Neural progenitor cell (in vitro differentiated cells): Measurements from ENCODE around the gene UBE2Q1.

Experiments
- CTCF ChIP-seq: fragments of 200-600 bp; sonication (generic); IDR thresholded peaks from 2 replicates; pipeline ENCODE4 v1.5.1; 2017; ENCODE audit warnings: antibody characterized with exemption, mild to moderate bottlenecking
- EZH2 ChIP-seq: fragments of 200-600 bp; sonication (generic); IDR thresholded peaks from 2 replicates; pipeline ENCODE4 v1.6.1; 2017; ENCODE audit warnings: antibody characterized with exemption, mild to moderate bottlenecking, moderate library complexity

- no peak for TF ChIP-seq CTCF
- no peak for TF ChIP-seq EZH2
Measured at GRCh38 chr1:154586641-154587040, 28.2 kb upstream of the UBE2Q1 start.
